AG04450 (cell line): Measurements from ENCODE around the gene TAF1B. TPM values are rescaled to one million over a fixed set of nuclear protein-coding genes. Genes with fewer than 3 reads are reported as not detected.

Experiments
- CTCF ChIA-PET: fragments of 300-600, 350-600 bp; formaldehyde crosslinking; extraction: SDS; loops from one replicate; lab custom pipeline; 2022; ENCODE audit warnings: antibody characterized with exemption, inconsistent platforms; lab: Charles Lee
- POLR2A ChIA-PET: fragments of 350-600 bp; formaldehyde crosslinking; extraction: SDS; loops from one replicate; lab custom pipeline; 2021; ENCODE audit warnings: antibody characterized with exemption, inconsistent platforms; lab: Yijun Ruan, JAX
- DNase-seq: peaks from one replicate; pipeline ENCODE4 v3.0.0-alpha.2; 2011; ENCODE audit warnings: low read depth, low spot score
- H3K27ac ChIP-seq: one replicate; pipeline ENCODE4 v1.5.1; 2012; ENCODE audit warnings: low read depth, low read length, control low read depth
- H3K27me3 ChIP-seq: one replicate; pipeline ENCODE4 v1.6.0; 2012; ENCODE audit warnings: low read length; ENCODE audit not compliant: control insufficient read depth, insufficient read depth
- H3K4me3 ChIP-seq: 2 replicates; pipeline ENCODE4 v1.5.1; 2011; ENCODE audit warnings: mild to moderate bottlenecking, low read depth, low read length, control low read depth
- H3K9me3 ChIP-seq: 2 replicates; pipeline ENCODE4 v1.5.1; 2012; ENCODE audit warnings: low read length; ENCODE audit not compliant: control insufficient read depth, insufficient read depth
- CTCF ChIP-seq: IDR thresholded peaks from 2 replicates; pipeline ENCODE4 v1.5.1; 2011; ENCODE audit warnings: low read depth, low read length, control low read depth, inconsistent platforms
- polyA plus RNA-seq: library from polyadenylated mRNA; depleted of rRNA; stranded (reverse); fragments of >200 nt; gene quantifications from 2 replicates; pipeline ENCODE4 v1.2.3, GENCODE V29; 2011

Gene TAF1B
- polyA plus RNA-seq, 1 experiment = 25.8 TPM

GRCh38 chr2:9885036-9885684 is 41.9 kb downstream of the TAF1B start:
- DNase-seq = no peak
- H3K4me3 ChIP-seq = no peak overlapping the region
- TF ChIP-seq CTCF = no peak
- H3K27me3 ChIP-seq = no peaks in the 10 kb centered on the region
- H3K27ac ChIP-seq = no peak overlapping the region
- no peaks in the 10 kb centered on the region; the same call in 1 of the 2 replicates for H3K9me3 ChIP-seq
- ChIA-PET POLR2A (interaction anchor here (0.6 to 2.4 kb wide), 5 partner anchors 31 to 158 kb away, joined by 3 to 6 read pairs (median 3); partner anchors contain the start of genes KLF11 and TAF1B), CTCF (interaction anchor here (0.7 to 2.8 kb wide), 4 partner anchors 13 to 99 kb away, joined by 3 to 13 read pairs (median 8); no protein-coding TSS in a partner anchor)

- Histone ChIP-seq H3K27ac (no peak overlapping the region), H3K4me3 (no peak overlapping the region), H3K9me3 (no peaks in the 10 kb centered on the region; the same call in 1 of the 2 replicates), H3K27me3 (no peaks in the 10 kb centered on the region)
- ChIA-PET POLR2A (no interaction called here), CTCF (no interaction called here)
- DNase-seq = no peak
- TF ChIP-seq CTCF = no peak
These were observed 44.2 kb downstream of the TAF1B start for GRCh38 chr2:9887513-9887912.

- Histone ChIP-seq H3K27me3 (no peaks in the 10 kb centered on the region), H3K9me3 (no peaks in the 10 kb centered on the region; the same call in 1 of the 2 replicates), H3K27ac (no peak overlapping the region), H3K4me3 (no peak overlapping the region)
- no peak for DNase-seq
- TF ChIP-seq CTCF = no peak
- ChIA-PET CTCF (interaction anchor here (1.1 kb wide), 1 partner anchor 159 kb away, joined by 3 read pairs; no protein-coding TSS in a partner anchor), POLR2A (no interaction called here)
These were observed 46.6 kb downstream of the TAF1B start for GRCh38 chr2:9889812-9890261.

- ChIA-PET CTCF (no interaction called here), POLR2A (no interaction called here)
- Histone ChIP-seq H3K27ac (no peak overlapping the region), H3K9me3 (no peaks in the 10 kb centered on the region; the same call in 1 of the 2 replicates), H3K27me3 (no peaks in the 10 kb centered on the region), H3K4me3 (no peak overlapping the region)
- no peak for TF ChIP-seq CTCF
- DNase-seq = no peak
These were observed 49.0 kb downstream of the TAF1B start for GRCh38 chr2:9892236-9892635.
